Activated CD8-positive, alpha-beta T cell treated with anti-CD3 and anti-CD28 coated beads, Interleukin-2, amount 10 ng/mL, durations not matched to agents 7 days and 5 days (primary cell): ENCODE results near the gene PROCA1. TPM values are rescaled to one million over a fixed set of nuclear protein-coding genes. Genes with fewer than 3 reads are reported as not detected.
A peak's percentile ranks its signal among the peaks of the same experiment; 100 is the strongest.

Source experiments
- ATAC-seq: fragments of 150-1000 bp; cut with Tn5 transposase; one replicate; pipeline ENCODE4 v1.10.0; 2021; ENCODE audit warnings: moderate library complexity
- CTCF ChIA-PET: fragments of 350-600 bp; sonication (Branson Sonifier 250); formaldehyde crosslinking; loops from one replicate; lab custom pipeline; 2021; ENCODE audit warnings: antibody characterized with exemption; lab: Charles Lee
- POLR2A ChIA-PET: fragments of 350-600 bp; sonication (Branson Sonifier 250); formaldehyde crosslinking; loops from one replicate; lab custom pipeline; 2021; ENCODE audit warnings: antibody characterized with exemption; lab: Charles Lee
- DNase-seq: peaks from one replicate; pipeline ENCODE4 v3.0.0-alpha.2; 2020
- H3K27ac Mint-ChIP-seq: one replicate; pipeline ENCODE4 v1.8.0; 2021; ENCODE audit warnings: mild to moderate bottlenecking, mixed read lengths
- H3K27me3 Mint-ChIP-seq: one replicate; pipeline ENCODE4 v1.8.0; 2021; ENCODE audit warnings: low read depth, mixed read lengths
- H3K36me3 Mint-ChIP-seq: one replicate; pipeline ENCODE4 v1.8.0; 2021; ENCODE audit warnings: low read depth, mixed read lengths
- H3K4me1 Mint-ChIP-seq: one replicate; pipeline ENCODE4 v1.8.0; 2021; ENCODE audit warnings: low read depth, mixed read lengths
- H3K4me3 Mint-ChIP-seq: one replicate; pipeline ENCODE4 v1.8.0; 2021; ENCODE audit warnings: mild to moderate bottlenecking, mixed read lengths
- H3K9me3 Mint-ChIP-seq: one replicate; pipeline ENCODE4 v1.8.0; 2022; ENCODE audit warnings: mixed read lengths; ENCODE audit not compliant: insufficient read depth
- total RNA-seq, 2 experiments: library from RNA; stranded (reverse); gene quantifications; one replicate each; pipeline ENCODE4 v1.2.3, GENCODE V29; 2021

Gene PROCA1
- total RNA-seq, 2 experiments from 2014 or later, result 5.3 to 6.1 TPM

DNA sequence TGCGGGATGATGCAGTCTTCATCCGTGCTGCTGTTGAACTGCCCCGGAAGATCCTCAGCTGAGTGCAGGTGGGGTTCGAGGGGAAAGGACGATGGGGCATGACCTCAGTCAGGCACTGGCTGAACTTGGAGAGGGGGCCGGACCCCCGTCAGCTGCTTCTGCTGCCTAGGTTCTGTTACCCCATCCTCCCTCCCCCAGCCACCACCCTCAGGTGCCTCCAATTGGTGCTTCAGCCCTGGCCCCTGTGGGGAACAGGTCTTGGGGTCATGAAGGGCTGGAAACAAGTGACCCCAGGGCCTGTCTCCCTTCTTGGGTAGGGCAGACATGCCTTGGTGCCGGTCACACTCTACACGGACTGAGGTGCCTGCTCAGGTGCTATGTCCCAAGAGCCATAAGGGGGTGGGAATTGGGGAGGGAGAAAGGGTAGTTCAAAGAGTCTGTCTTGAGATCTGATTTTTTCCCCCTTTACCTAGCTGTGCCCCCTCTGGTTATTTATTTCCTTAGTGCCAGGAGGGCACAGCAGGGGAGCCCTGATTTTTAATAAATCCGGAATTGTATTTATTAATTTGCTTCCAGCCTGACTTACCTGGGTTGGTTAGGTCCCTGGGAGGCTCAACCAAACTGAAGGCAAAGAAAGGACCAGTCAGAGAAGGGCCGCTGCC lies 38.0 kb upstream of the PROCA1 start:
- Mint-ChIP-seq H3K4me3 (no peak overlapping the region), H3K36me3 (peaks cover 30% of the 10 kb centered on the region), H3K4me1 (peaks cover 36% of the 10 kb centered on the region), H3K9me3 (no peaks in the 10 kb centered on the region), H3K27ac (peak overlapping the region; percentile 16), H3K27me3 (no peaks in the 10 kb centered on the region)
- DNase-seq (no peak), ATAC-seq (no peak)
- POLR2A ChIA-PET, result interaction anchor here (13.0 kb wide), 1 partner anchor 23 kb away, joined by 212 read pairs; the partner anchor contains the start of genes NEK8 and TLCD1
- CTCF ChIA-PET, result interaction anchor here (0.6 to 17.5 kb wide), 38 partner anchors 9 to 204 kb away, joined by 3 to 736 read pairs (median 4); partner anchors contain the start of genes BLTP2, FAM222B, NEK8 and PROCA1

- Mint-ChIP-seq H3K27ac (peak overlapping the region; percentile 65), H3K36me3 (peaks cover 27% of the 10 kb centered on the region), H3K4me1 (peaks cover 36% of the 10 kb centered on the region), H3K27me3 (no peaks in the 10 kb centered on the region), H3K4me3 (no peak overlapping the region), H3K9me3 (no peaks in the 10 kb centered on the region)
- DNase-seq (no peak), ATAC-seq (no peak)
- ChIA-PET CTCF (interaction anchor here (0.8 to 17.5 kb wide), 16 partner anchors 8 to 205 kb away, joined by 3 to 736 read pairs (median 5); partner anchors contain the start of genes NEK8, PROCA1, RPL23A and TLCD1), POLR2A (interaction anchor here (13.0 kb wide), 1 partner anchor 23 kb away, joined by 212 read pairs; the partner anchor contains the start of genes NEK8 and TLCD1)
Observed at GRCh38 chr17:28748852-28749515, 37.3 kb upstream of the PROCA1 start.

DNA sequence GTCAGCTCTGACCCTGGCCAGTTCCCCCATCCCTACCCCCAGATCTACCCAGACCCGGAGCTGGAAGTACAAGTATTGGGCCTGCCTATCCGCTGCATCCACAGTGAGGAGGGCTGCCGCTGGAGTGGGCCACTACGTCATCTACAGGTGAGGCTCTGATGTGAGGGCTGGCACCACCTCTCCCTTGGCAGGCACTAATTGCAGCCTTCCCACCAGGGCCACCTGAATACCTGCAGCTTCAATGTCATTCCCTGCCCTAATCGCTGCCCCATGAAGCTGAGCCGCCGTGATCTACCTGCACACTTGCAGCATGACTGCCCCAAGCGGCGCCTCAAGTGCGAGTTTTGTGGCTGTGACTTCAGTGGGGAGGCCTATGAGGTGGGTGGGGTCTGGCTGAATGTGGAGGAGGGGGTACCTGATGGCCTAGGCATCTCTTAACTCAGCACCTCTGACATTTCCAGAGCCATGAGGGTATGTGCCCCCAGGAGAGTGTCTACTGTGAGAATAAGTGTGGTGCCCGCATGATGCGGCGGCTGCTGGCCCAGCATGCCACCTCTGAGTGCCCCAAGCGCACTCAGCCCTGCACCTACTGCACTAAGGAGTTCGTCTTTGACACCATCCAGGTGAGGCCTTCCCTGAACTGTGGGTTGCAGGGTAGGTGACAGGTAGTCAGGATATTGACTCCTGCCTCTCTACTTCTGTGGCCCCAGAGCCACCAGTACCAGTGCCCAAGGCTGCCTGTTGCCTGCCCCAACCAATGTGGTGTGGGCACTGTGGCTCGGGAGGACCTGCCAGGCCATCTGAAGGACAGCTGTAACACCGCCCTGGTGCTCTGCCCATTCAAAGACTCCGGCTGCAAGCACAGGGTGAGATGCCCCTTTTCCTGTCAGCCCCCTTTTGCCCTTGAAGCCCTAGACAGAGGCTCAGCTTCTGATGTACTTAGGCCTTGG lies 36.4 kb upstream of the PROCA1 start:
- ATAC-seq (no peak), DNase-seq (no peak)
- CTCF ChIA-PET, result interaction anchor here (1.0 to 17.5 kb wide), 5 partner anchors 15 to 206 kb away, joined by 3 to 736 read pairs (median 46); partner anchors contain the start of genes NEK8, RPL23A and TLCD1
- peaks cover 27% of the 10 kb centered on the region for H3K36me3 Mint-ChIP-seq
- H3K4me3 Mint-ChIP-seq, result no peak overlapping the region
- H3K4me1 Mint-ChIP-seq, result peaks cover 38% of the 10 kb centered on the region
- POLR2A ChIA-PET, result interaction anchor here (0.7 to 13.0 kb wide), 3 partner anchors 22 to 149 kb away, joined by 3 to 212 read pairs (median 4); partner anchors contain the start of genes NEK8, PROCA1 and TLCD1
- H3K27ac Mint-ChIP-seq, result peak overlapping the region; percentile 65
- no peaks in the 10 kb centered on the region for H3K9me3 Mint-ChIP-seq
- H3K27me3 Mint-ChIP-seq, result no peaks in the 10 kb centered on the region

- CTCF ChIA-PET, result interaction anchor here (1.3 to 17.5 kb wide), 3 partner anchors 16 to 207 kb away, joined by 3 to 736 read pairs (median 133); partner anchors contain the start of genes NEK8 and TLCD1
- no peak overlapping the region for H3K4me3 Mint-ChIP-seq
- no peaks in the 10 kb centered on the region for H3K9me3 Mint-ChIP-seq
- ATAC-seq (no peak), DNase-seq (no peak)
- POLR2A ChIA-PET, result interaction anchor here (0.7 to 13.0 kb wide), 4 partner anchors 21 to 148 kb away, joined by 3 to 212 read pairs (median 6); partner anchors contain the start of genes NEK8, PROCA1, RPL23A and TLCD1
- H3K27me3 Mint-ChIP-seq, result no peaks in the 10 kb centered on the region
- H3K27ac Mint-ChIP-seq, result no peak overlapping the region
- H3K36me3 Mint-ChIP-seq, result peaks cover 23% of the 10 kb centered on the region
- peaks cover 40% of the 10 kb centered on the region for H3K4me1 Mint-ChIP-seq
Observed at GRCh38 chr17:28747051-28747691, 35.5 kb upstream of the PROCA1 start.

DNA sequence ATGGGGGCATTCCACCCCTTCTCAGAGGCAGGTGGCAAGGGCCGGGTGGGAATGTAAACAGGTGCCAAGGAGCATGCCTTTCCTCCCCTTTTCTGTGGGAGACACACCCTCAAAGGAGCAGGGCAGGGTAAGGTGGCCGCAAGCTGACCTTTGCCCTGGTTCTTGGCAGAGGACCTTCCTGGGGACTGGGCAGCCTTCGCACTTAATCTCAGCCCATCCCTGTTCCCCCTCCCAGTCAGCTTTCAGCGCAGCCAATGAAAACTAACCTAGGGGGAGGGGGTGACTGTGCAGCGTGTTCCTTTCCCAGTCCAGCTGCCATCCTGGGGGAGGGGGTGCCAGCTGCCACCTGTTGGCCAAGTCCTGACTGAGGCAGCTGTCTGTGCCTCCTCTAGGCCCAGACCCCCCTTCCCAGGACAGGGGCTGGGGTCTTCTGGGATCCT lies 34.9 kb upstream of the PROCA1 start:
- Mint-ChIP-seq H3K9me3 (no peaks in the 10 kb centered on the region), H3K4me3 (peak overlapping the region; percentile 90), H3K27ac (peak overlapping the region; percentile 95), H3K4me1 (peaks cover 45% of the 10 kb centered on the region), H3K36me3 (peaks cover 23% of the 10 kb centered on the region), H3K27me3 (no peaks in the 10 kb centered on the region)
- ChIA-PET POLR2A (interaction anchor here (1.2 to 13.0 kb wide), 3 partner anchors 20 to 35 kb away, joined by 4 to 212 read pairs (median 7); partner anchors contain the start of genes NEK8, PROCA1, RPL23A and TLCD1), CTCF (interaction anchor here (11.1 to 17.5 kb wide), 2 partner anchors 16 to 19 kb away, joined by 133 to 736 read pairs; partner anchors contain the start of genes NEK8 and TLCD1)
- no peak for ATAC-seq
- no peak for DNase-seq

DNA sequence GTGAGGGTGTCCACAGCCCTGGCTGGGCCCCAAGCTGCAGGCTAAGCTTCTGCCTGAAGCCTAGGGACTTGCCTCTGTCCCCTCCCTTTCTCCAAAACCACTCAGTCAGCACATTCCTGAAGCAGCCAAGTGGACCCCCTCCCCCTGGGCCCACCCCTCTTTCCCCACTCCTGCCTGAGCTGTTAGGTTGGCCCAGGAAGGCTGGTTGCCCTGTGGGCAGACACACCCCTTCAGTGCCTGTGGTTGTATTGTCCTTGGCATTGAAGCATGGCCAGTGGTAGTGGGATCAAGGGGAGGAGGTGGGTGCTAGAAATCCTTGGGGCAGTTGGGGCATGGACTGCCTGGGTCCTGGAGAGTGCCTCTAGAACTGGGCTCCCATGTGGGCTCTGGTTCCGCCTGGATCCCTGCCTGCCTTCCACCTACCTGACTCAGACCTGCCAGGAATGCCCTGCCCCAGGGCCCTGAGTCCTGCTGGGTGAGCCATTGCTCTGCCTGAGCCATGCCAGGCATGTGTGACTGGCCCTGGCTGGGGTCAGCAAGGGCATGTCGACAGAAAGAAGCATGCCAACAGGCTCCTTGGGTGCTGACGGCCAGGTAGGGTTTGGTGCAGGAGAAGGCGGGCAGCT lies 34.2 kb upstream of the PROCA1 start:
- CTCF ChIA-PET, result interaction anchor here (0.9 to 17.5 kb wide), 4 partner anchors 17 to 208 kb away, joined by 3 to 736 read pairs (median 68); partner anchors contain the start of genes NEK8 and TLCD1
- peak overlapping the region; percentile 95 for H3K27ac Mint-ChIP-seq
- no peaks in the 10 kb centered on the region for H3K9me3 Mint-ChIP-seq
- DNase-seq, result no peak
- POLR2A ChIA-PET, result interaction anchor here (0.8 to 13.0 kb wide), 3 partner anchors 20 to 84 kb away, joined by 4 to 212 read pairs (median 7); partner anchors contain the start of genes NEK8, RPL23A, SDF2 and SUPT6H
- ATAC-seq, result no peak
- peak overlapping the region; percentile 90 for H3K4me3 Mint-ChIP-seq
- H3K4me1 Mint-ChIP-seq, result peaks cover 52% of the 10 kb centered on the region
- no peaks in the 10 kb centered on the region for H3K27me3 Mint-ChIP-seq
- H3K36me3 Mint-ChIP-seq, result peaks cover 25% of the 10 kb centered on the region

- Mint-ChIP-seq H3K4me1 (peaks cover 47% of the 10 kb centered on the region), H3K9me3 (no peaks in the 10 kb centered on the region), H3K27me3 (no peaks in the 10 kb centered on the region), H3K4me3 (peak overlapping the region; percentile 90), H3K36me3 (peaks cover 25% of the 10 kb centered on the region), H3K27ac (peak overlapping the region; percentile 95)
- POLR2A ChIA-PET, result interaction anchor here (0.8 to 13.0 kb wide), 4 partner anchors 19 to 97 kb away, joined by 4 to 212 read pairs (median 6); partner anchors contain the start of genes FAM222B, NEK8, RPL23A and SDF2
- ATAC-seq, result peak; percentile 17
- peak; percentile 57 for DNase-seq
- CTCF ChIA-PET, result interaction anchor here (0.9 to 17.5 kb wide), 6 partner anchors 9 to 208 kb away, joined by 3 to 736 read pairs (median 4); partner anchors contain the start of genes NEK8 and TLCD1
Observed at GRCh38 chr17:28744972-28745785, 33.5 kb upstream of the PROCA1 start.

GRCh38 chr17:28744104-28744971 lies 32.6 kb upstream of the PROCA1 start:
- peaks cover 29% of the 10 kb centered on the region for H3K36me3 Mint-ChIP-seq
- CTCF ChIA-PET, result interaction anchor here (0.9 to 17.5 kb wide), 7 partner anchors 10 to 206 kb away, joined by 3 to 736 read pairs (median 4); partner anchors contain the start of genes NEK8, RPL23A and TLCD1

More at GRCh38 chr17:28744104-28744971, 32.6 kb upstream of the PROCA1 start:
- Mint-ChIP-seq H3K27ac (peak overlapping the region; percentile 95), H3K4me1 (peaks cover 47% of the 10 kb centered on the region), H3K27me3 (no peaks in the 10 kb centered on the region), H3K4me3 (peak overlapping the region; percentile 90), H3K9me3 (peaks cover 3% of the 10 kb centered on the region)
- DNase-seq (peak; percentile 79), ATAC-seq (peak; percentile 15)
- POLR2A ChIA-PET, result interaction anchor here (0.9 to 13.0 kb wide), 5 partner anchors 13 to 98 kb away, joined by 3 to 212 read pairs (median 7); partner anchors contain the start of genes FAM222B, NEK8, RPL23A and TLCD1
